ENCODE results near the gene WDR38.

Gene WDR38

DNA sequence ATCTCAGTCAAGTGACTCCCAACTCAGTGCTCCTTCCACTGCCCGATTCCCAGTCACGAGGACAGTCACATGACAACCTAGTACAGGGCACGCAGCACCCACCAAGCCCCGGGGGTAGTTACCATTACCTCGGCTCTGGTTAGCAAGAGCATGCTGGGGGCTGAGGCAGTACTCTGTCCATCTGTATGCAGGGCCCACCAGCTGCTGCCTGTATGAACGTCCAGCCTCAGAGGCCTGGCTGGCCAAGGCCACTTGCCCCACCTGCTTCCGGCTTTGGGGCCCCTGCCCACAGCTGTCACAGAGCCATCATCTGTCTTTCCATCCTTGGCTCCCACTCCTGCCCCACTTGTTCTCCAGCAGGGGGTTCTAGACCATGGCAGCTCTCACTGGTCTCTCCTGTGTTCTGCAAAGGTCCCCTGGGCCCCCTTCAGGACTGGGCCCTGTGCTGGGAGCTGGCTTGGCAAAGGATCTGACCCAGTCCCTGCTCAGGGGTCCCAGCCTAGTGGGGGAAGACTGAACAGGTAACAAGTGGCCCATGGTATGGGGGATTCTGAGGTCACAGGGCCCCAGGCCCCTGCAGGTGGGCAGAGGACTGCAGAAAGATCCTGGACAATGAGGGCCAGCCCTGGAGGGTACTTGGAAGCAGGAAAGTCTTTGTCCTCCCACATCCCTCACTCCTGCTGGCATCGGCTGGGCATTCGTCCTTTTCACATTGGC, 5.2 kb downstream of the WDR38 start:
- DNase-seq (no peak), ATAC-seq (replicated peaks) (no peak)
- H3K4me3 Mint-ChIP-seq: peak overlapping the region in 1 of 2 donors; percentile 41
- peak overlapping the region; percentile 59 for H3K27ac Mint-ChIP-seq
- peaks cover 36 to 47% of the 10 kb centered on the region in 2 donors for H3K36me3 Mint-ChIP-seq
- no peaks in the 10 kb centered on the region for H3K27me3 Mint-ChIP-seq
- no peaks in the 10 kb centered on the region for H3K9me3 Mint-ChIP-seq
- peaks cover 34 to 70% of the 10 kb centered on the region in 2 donors for H3K4me1 Mint-ChIP-seq

- peaks cover 38 to 75% of the 10 kb centered on the region in 2 donors for H3K4me1 Mint-ChIP-seq
- DNase-seq (no peak), ATAC-seq (replicated peaks) (no peak)
- H3K27me3 Mint-ChIP-seq: no peaks in the 10 kb centered on the region
- H3K4me3 Mint-ChIP-seq: peak overlapping the region; percentile 86 to 91
- peak overlapping the region; percentile 93 for H3K27ac Mint-ChIP-seq
- H3K36me3 Mint-ChIP-seq: peaks cover 36 to 47% of the 10 kb centered on the region in 2 donors
- H3K9me3 Mint-ChIP-seq: no peaks in the 10 kb centered on the region
Observed at GRCh38 chr9:124859803-124860581, 6.7 kb downstream of the WDR38 start.

GRCh38 chr9:124860582-124861341, 7.5 kb downstream of the WDR38 start:
- Mint-ChIP-seq H3K36me3 (peaks cover 36 to 47% of the 10 kb centered on the region in 2 donors), H3K4me1 (peaks cover 38 to 70% of the 10 kb centered on the region in 2 donors), H3K27me3 (no peaks in the 10 kb centered on the region), H3K4me3 (peak overlapping the region; percentile 86 to 91), H3K9me3 (no peaks in the 10 kb centered on the region), H3K27ac (peak overlapping the region; percentile 93)
- DNase-seq (no peak), ATAC-seq (replicated peaks) (no peak)

GRCh38 chr9:124861342-124862229, 8.3 kb downstream of the WDR38 start, which contains the start of the genes ARPC5L and RPL35:
ARPC5L (plus strand) TSS chr9:124862130; CDS start chr9:124869291, 7,161 bp downstream.
RPL35 (minus strand) TSS chr9:124861957; CDS start chr9:124861912, 45 bp downstream.
- Mint-ChIP-seq H3K36me3 (peaks cover 36 to 48% of the 10 kb centered on the region in 2 donors), H3K4me1 (peaks cover 38 to 70% of the 10 kb centered on the region in 2 donors)

GRCh38 chr9:124863371-124863871, 10.2 kb downstream of the WDR38 start:
- Mint-ChIP-seq H3K4me1 (peaks cover 32 to 67% of the 10 kb centered on the region in 2 donors), H3K27ac (peak overlapping the region; percentile 43), H3K27me3 (no peaks in the 10 kb centered on the region), H3K36me3 (peaks cover 25 to 41% of the 10 kb centered on the region in 2 donors), H3K9me3 (no peaks in the 10 kb centered on the region), H3K4me3 (peak overlapping the region; percentile 51 to 53)
- DNase-seq (no peak), ATAC-seq (replicated peaks) (no peak)

More at GRCh38 chr9:124861342-124862229, 8.3 kb downstream of the WDR38 start, which contains the start of the genes ARPC5L and RPL35:
- peak within 1 kb of the TSS; percentile 93 for H3K27ac Mint-ChIP-seq
- peak within 1 kb of the TSS; percentile 86 to 91 for H3K4me3 Mint-ChIP-seq
- ATAC-seq (replicated peaks): peak; percentile 93 to 96
- no peaks in the 10 kb centered on the region for H3K27me3 Mint-ChIP-seq
- no peaks in the 10 kb centered on the region for H3K9me3 Mint-ChIP-seq
- peak; percentile 93 for DNase-seq

DNA sequence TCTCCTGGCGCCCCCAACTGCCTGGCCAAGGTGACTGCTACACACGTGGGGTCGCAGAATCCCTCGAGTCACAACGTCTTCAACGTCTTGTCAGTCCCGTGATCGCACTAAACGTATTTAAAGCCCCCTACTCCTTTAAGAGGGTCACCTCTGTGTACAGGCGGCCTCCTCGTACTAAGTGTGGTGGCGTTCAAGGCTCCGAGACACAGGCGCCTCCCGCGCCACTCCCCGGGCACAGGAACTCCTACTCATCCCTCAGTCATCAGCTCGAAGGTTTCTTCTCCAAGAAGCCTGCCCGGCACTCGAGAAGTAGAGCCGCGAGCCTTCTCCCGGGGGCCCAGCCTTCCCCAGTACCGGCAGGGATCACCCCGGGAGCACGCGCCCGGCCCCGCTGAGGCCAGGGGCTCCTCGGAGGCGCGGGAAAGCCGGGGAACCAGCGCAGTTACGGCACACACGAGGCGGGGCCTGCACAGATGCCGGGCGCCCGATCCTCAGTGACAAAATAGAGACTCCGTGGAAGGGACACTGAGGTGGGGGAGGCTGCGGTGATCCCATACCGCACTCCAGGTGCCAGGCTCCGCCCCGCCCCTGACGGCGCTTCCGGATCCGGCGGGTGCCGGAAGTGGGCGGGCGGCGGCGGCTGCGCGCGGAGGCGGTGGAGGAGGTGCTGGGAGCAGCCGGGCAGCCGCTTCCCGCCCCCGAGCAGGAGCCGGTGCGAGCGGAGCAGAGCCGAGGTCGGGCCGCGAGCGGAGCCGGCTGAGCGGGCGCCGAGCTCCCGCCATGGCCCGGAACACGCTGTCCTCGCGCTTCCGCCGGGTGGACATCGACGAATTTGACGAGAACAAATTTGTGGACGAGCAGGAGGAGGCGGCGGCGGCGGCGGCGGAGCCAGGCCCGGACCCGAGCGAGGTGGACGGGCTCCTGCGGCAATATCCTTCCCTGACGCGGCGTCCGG, 15.5 kb downstream of the WDR38 start:
- no peaks in the 10 kb centered on the region for H3K27me3 Mint-ChIP-seq
- H3K9me3 Mint-ChIP-seq: no peaks in the 10 kb centered on the region
- DNase-seq (peak; percentile 92), ATAC-seq (replicated peaks) (peak; percentile 70 to 76)
- H3K36me3 Mint-ChIP-seq: peaks cover 35 to 53% of the 10 kb centered on the region in 2 donors
- H3K27ac Mint-ChIP-seq: peak overlapping the region; percentile 98
- peak overlapping the region; percentile 89 to 97 for H3K4me3 Mint-ChIP-seq
- H3K4me1 Mint-ChIP-seq: peaks cover 37 to 59% of the 10 kb centered on the region in 2 donors

- Mint-ChIP-seq H3K27ac (peak overlapping the region; percentile 98), H3K36me3 (peaks cover 35 to 53% of the 10 kb centered on the region in 2 donors), H3K4me3 (peak overlapping the region; percentile 89 to 97), H3K27me3 (no peaks in the 10 kb centered on the region), H3K9me3 (no peaks in the 10 kb centered on the region), H3K4me1 (peaks cover 37 to 56% of the 10 kb centered on the region in 2 donors)
- no peak for DNase-seq
- ATAC-seq (replicated peaks): peak; percentile 6
Observed at GRCh38 chr9:124869466-124869985, 16.3 kb downstream of the WDR38 start.

GRCh38 chr9:124869986-124870560, 16.8 kb downstream of the WDR38 start:
- H3K4me3 Mint-ChIP-seq: peak overlapping the region; percentile 89 to 97
- no peaks in the 10 kb centered on the region for H3K27me3 Mint-ChIP-seq
- DNase-seq (peak; percentile 73), ATAC-seq (replicated peaks) (peak; percentile 55 to 64)
- no peaks in the 10 kb centered on the region for H3K9me3 Mint-ChIP-seq
- H3K4me1 Mint-ChIP-seq: peaks cover 37 to 61% of the 10 kb centered on the region in 2 donors
- H3K27ac Mint-ChIP-seq: peak overlapping the region; percentile 98
- peaks cover 35 to 59% of the 10 kb centered on the region in 2 donors for H3K36me3 Mint-ChIP-seq

GRCh38 chr9:124870723-124871122, 17.5 kb downstream of the WDR38 start:
- Mint-ChIP-seq H3K4me3 (peak overlapping the region; percentile 89 to 97), H3K4me1 (peaks cover 37 to 67% of the 10 kb centered on the region in 2 donors), H3K9me3 (no peaks in the 10 kb centered on the region), H3K36me3 (peaks cover 39 to 65% of the 10 kb centered on the region in 2 donors), H3K27ac (peak overlapping the region; percentile 98), H3K27me3 (no peaks in the 10 kb centered on the region)
- DNase-seq: no peak
- peak; percentile 7 to 16 for ATAC-seq (replicated peaks)

DNA sequence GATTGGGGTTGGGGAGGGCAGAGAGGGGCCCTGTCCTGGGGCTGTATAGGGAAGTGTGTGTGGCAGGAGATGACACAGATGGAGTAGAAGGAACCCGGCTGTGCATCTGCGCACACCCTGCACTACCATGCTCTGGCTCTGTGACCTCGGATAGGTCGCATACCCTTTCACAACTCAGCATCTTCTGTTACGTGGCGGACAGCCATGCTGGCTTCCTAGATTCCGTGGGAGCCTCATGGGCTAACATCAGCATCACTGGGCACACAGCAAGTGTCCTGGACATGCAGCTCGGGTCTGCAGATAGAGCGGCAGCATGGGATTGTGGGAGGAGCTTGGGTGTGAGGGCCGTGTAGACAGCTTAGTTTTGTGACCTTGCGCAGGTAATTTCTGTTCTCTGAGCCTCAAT, 17.9 kb downstream of the WDR38 start:
- peaks cover 37 to 67% of the 10 kb centered on the region in 2 donors for H3K4me1 Mint-ChIP-seq
- H3K9me3 Mint-ChIP-seq: no peaks in the 10 kb centered on the region
- DNase-seq (no peak), ATAC-seq (replicated peaks) (no peak)
- no peaks in the 10 kb centered on the region for H3K27me3 Mint-ChIP-seq
- H3K36me3 Mint-ChIP-seq: peaks cover 39 to 68% of the 10 kb centered on the region in 2 donors
- H3K4me3 Mint-ChIP-seq: peak overlapping the region; percentile 89 to 97
- H3K27ac Mint-ChIP-seq: peak overlapping the region; percentile 98

- no peak for DNase-seq
- no peak for ATAC-seq (replicated peaks)
- Mint-ChIP-seq H3K36me3 (peaks cover 43 to 72% of the 10 kb centered on the region in 2 donors), H3K4me3 (peak overlapping the region; percentile 89 to 97), H3K27me3 (no peaks in the 10 kb centered on the region), H3K9me3 (no peaks in the 10 kb centered on the region), H3K27ac (peak overlapping the region; percentile 98), H3K4me1 (peaks cover 37 to 57% of the 10 kb centered on the region in 2 donors)
Observed at GRCh38 chr9:124873664-124874063, 20.4 kb downstream of the WDR38 start.
